Activated gamma-delta T cell treated with anti-CD3 and anti-CD28 coated beads, Interleukin-2, amount 50 U/mL, for 16 hours (primary cell): ENCODE results near the gene GLDC.
"Not testable (repeated sequence)": the region's sequence is repeated elsewhere in the genome, so short reads cannot be mapped to it uniquely, and the experiment has no call there.

ENCODE experiments used
- DNase-seq: peaks from one replicate; pipeline ENCODE4 v3.0.0-alpha.2; 2020; ENCODE audit warnings: low read depth

Gene GLDC

DNA sequence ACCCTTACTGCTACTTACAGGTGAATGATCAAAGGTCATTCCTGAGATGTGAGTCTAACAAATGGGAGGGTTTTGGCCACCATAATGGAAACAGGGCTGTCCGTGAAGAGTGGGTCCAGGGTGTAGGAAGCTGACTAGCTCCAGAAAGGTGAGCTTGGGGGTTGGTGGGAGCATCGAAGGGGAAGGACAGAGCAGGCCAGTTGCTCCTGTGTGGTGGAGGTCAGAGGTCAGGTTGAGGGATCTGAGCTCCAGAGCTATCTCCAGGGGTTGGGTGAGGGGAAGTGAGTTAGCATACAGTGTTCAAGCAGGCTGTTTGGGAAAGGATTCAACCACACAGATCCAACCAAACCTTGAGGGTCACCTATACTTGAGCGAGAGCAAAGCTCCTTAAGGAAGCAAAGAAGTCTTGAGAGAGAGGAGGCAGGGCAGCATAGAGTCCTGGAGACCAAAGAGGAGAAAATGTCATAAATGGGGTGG lies 18.7 kb upstream of the GLDC start:
- DNase-seq = no peak

DNA sequence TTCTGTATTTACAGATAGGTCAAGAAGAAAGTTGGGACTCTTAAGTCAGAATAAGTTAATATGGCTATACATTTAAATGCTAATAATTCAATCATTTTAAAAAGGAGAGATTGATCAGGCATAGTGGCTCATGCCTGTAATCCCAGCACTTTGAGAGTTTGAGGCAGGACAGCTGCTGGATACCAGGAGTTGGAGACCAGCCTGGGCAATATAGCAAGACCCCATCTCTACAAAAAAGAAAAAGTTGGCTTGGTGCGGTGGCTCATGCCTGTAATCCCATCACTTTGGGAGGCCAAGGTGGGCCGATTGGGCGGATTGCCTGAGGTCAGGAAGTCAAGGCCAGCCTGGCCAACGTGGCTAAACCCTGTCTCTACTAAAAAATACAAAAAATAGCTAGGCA lies 15.0 kb upstream of the GLDC start:
- DNase-seq = no peak

DNA sequence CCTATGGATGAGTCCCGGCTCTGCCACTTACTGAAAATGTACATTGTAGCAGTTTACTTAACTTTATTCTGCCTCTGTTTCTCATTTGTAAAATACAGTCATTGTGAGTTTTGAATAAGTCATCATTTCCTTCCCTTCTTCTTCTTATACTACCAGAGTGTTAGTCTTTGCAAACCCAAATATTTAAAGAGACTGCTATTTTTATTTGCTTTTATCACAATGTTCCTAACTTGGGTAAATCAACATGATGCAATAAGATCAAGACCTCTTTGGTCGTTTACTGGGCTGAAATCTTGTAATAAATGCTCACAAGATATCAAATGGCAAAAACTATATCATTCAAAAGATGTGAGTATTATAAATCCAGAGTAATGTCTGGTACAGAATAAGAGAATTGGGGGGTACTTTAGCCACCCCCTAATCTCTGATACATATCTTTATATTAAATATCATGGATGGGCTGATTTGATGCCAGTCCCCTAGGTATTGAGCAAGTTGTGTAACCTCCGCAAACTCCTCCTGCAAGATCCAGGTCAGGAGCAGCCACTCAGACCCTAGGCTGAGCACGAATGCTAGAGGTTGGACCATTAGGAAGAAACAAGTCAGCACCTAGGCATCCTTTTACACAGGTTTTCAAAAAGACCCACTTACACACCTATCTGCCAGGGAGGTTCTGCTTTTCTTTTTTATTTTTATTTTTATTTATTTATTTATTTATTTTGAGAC lies 13.3 kb upstream of the GLDC start:
- no peak for DNase-seq

DNA sequence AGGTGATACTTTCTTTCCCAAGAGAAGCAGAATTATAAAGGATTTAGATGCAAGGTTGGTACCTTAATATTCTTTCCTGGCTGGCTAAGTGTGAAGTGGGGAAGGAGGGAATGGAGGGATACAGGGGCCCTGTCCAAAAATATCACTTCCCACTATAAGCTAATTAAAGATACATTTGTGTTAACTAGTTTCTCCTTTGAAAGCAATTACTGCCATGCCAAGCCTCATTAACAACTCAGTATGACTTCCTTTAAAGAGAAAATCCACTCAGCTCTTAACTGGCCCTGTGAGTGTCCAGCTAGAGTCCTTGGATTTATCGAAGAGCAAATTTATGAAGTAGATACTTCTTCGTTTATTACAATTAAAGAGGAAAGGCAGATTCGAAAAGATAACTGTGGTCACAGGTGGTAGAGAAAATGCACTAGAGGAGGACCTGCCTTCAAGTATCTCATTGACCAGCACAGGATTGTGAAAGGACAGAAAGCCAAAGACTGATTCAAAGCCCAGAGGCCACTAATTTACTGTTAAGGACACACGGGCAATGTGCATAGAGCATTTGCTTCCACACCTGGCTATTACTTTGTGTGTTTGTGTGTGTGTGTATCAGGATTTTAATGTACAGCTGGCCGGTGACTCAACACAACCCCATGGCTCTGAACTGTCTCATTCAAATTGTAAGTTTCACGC lies 11.2 kb upstream of the GLDC start:
- DNase-seq = no peak

DNA sequence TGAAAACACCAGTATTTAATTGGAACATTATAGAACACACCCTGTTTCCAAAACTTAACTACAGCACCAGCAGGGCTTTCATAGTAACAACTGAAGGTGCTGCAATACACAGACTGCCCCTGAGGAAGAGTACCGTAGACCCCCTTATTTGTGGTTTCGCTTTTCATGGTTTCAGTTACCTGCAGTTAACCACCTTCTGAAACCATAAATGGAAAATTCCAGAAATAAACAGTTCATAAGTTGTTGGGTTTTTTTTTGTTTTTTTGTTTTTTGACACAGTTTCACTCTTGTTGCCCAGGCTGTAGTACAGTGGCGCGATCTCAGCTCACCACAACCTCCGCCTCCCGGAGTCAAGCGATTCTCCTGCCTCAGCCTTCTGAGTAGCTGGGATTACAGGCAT lies 9.5 kb upstream of the GLDC start:
- DNase-seq = no peak

DNA sequence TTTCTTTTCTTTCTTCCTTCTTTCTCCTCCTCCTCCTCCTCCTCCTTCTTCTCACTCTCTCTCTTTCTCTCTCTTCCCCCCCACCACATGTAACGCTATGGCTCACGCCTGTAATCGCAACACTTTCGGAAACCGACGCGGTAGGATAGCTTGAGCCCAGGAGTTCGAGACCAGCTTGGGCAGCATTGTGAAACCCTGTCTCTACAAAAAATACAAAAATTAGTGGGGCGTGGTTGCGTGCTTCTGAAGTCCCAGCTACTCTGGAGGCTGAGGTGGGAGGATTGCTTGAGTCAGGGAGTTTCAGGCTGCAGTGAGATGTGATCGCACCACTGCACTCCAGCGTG lies 736 bp upstream of the GLDC start:
- DNase-seq = no peak

DNA sequence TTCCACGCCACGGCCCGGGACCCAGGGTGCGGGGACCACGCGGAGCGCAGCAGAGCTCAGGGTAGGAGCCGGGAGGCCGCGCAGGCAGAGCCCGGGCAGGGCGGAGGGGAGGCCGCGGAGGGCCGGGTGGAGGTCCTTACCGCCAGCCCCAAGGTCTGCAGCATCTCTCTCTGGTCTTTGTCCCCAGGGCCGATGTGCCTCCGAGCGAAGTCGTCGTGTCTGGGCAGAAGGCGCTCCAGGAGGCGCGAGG lies 499 bp downstream of the GLDC start:
- DNase-seq = not testable (repeated sequence)

DNA sequence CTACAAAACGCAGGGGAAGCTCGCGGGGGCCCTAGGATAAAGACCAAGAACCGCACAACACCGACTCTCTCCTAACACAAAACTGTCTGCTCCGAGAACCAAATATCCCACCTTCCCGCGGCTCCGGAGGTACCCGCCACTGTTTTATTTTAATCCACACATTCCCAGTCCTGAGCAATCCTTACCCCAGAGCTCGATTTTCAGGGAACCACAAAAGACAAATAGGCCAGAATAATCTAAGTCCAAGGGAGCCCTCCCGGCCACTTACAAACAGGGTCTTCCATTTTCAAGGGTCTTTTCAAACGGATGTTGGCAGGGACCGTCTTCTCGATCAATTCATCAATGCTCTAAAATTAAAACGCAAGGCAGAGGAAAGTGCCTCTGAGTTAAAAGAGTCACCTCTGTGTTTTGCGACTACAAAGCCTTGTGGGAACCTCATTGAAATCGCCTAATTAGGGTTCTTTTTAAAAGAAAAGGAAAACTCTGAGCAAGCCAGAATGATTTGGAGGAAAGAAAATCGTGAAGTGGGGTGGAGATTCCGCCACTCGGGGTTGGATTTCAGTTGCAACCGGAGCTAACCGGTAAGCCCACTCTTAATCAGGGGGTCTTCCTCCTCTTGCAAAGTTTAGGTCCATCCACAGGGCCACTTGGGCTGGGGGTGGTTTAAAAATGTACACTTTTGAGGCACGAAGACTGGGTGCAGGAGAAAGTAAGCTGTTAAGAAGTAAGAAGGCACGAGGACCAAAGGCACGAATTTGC lies 1.0 kb downstream of the GLDC start:
- DNase-seq = no peak

DNA sequence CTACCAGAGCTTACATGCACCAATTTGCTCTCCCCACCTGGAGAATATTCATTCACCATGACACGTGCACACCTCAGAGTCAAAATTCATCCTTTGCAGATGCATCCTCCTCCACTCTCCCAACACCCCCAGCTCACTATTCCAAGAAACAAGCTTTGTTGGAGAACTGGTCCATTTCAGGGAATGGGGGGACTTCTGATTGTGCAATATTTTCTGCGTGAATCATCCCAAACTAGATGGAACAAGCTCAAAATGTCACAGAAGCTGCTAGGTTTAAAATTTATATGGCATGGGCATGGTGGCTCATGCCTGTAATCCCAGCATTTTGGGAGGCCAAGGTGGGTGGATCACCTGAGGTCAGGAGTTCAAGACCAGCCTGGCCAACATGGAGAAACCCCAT lies 3.6 kb downstream of the GLDC start:
- no peak for DNase-seq

DNA sequence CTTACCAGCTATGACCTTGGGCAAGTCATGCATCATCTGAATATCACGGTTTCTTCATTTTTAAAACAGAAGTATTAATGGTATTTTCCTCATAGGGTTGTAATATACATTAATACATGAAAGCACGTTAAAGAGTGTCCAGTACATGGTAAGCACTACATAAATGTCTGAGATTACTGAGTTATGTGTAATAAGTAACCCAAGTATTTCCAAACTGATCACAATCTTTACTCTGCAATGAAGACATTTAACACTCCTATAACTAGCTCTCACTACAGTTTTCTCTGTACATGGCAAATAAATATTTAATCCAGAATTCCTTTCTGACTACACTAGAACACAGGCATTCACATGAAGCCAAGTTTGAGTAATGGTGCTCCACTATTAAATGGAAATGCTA lies 4.0 kb downstream of the GLDC start:
- no peak for DNase-seq

DNA sequence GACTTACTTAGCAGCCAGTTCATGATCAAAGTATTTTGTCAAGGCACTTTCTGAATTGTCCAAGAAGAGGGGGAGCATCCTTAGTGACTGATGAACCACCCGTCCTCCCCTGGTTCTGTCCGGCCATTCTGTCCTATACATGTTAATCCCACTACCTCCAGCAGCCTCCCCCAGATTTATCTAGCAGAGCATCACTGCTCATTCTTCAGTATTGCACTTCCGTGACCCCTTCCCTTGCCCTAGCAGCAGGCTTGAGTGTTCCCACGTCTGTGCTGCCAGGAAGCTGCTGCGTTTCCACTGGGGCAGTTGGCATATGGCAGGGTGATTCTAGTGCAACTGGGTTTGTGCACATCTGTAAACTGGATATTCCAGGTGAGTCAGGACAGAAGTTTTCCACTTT lies 4.5 kb downstream of the GLDC start:
- no peak for DNase-seq

DNA sequence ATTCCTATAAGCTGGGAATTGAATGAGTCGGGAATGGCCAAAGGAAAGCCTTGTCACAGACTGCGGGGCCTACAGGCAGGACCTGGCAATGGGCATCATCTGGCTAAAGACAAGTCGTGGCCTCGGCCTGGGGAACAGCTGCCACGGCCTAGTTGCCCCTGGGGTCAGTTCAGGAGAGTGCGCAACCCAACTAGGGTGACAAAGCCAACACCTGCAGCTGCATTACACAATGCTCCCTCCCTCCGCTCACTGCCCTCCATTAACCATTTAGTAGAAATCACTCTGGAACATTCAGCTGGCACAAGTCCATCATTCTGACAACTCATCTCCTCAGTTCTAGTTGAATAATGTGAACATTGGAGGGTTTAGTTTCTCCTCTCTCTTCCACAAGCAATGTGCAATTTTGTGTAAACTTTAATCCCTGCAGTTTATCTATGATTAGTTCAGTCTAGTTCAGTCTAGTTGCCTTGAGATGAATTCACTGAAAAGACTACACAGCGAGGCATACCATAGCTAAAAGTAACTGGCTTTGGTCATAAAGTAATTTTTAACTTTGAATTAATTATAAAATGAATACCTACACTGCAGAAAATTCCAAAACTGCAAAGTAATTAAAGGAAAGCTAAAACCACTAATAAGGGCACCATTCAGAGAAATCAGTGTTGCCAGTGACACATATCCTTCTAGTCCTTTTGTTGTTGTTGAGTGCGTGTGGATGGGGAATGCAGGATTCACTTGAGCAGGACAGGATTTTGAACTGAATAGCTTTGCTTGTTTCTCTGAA lies 5.1 kb downstream of the GLDC start:
- DNase-seq = no peak

DNA sequence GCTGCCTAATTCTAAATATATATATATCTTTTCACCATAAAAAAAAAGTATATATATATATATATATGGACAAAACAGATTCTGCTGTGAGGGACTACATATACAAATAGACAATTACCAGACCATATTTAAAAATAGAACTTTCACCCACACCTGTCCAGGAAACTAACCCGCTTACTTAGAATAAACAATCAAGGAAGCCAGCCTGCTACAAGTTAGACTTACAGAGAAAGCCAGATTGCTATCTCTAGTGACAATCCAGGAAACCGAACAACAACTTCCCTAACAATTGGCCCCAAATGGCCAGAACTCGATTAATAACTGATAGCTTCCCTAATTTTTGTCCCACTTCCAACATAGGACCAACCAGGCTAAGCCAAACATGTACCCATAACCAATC lies 5.9 kb downstream of the GLDC start:
- DNase-seq = no peak

DNA sequence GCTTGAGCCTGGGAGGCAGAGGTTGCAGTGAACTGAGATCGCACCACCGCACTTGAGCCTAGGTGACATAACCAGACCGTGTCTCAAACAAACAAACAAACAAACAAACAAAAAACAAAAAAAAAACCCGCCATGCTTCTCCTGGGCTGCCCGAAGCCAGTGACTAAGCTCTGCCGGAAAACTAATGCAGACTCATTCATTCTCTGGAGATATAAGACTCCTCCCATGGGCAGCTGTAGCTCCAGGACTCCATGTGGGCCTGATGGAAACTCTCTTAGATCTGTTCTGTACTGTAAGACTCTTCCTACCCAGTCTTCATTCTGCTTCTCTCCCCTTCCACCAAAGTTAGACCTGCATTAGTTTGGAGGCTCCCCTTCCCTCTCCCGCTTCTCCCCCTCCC lies 11.1 kb downstream of the GLDC start:
- no peak for DNase-seq

DNA sequence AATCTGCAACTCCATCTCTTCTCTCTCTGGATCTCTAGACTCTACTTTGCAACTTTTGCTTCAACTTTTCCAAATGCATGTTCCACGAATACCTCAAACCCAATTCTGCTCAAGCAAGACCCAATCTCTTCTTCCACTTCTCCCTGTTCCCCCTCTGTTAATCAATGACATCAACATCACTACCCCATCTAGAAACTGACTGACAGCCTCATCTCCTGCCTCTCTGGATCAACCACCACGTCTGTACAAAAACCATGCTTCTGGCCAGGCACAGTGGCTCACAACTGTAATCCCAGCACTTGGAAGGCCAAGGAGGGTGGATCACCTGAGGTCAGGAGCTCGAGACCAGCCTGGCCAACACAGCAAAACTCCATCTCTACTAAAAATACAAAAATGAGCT lies 12.2 kb downstream of the GLDC start:
- DNase-seq = no peak

DNA sequence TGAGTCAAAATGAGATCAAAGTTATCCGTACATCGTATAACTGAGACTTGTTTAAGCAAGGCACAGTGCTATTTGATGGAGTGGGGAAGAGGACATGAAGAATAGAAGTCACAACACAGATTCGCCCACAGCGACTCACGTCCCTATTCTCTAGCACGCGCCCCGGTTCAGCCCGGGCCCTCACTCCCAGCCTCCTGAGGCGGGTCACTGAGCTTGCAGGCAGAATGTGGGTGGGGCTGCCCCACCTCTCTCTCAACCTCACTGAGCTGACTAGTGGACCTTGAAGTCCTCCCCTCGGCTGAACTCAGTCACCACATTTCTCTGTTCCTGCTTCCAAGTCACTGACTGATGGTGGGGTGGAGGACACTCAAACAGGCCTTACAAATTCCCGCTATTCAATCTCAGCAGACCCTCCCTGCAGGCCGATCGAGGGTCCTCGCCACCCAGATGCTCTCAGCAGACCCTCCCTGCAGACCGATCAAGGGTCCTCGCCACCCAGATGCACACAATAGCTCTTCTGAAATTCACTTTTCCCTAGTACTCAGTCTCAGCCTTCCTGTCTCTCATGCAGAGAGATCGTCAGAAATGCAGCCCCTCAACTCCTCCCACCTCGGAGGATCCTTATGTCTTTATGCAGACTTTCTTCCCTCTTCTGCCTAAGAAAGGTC lies 12.9 kb downstream of the GLDC start:
- DNase-seq = no peak

DNA sequence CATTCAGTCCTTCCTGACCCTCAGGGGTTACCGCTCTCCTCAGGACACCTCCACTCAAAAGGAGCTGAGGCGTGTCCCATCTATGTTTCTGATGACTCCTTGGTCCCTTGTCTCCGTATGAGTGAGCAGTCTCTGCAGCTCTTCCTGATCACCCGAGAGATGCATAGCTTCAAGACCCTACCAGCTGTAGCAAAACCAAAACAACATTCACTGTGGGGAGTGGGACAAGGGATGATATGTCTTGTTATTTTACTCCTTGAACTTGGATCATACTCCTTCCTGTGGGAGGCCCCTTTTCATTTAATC lies 14.4 kb downstream of the GLDC start:
- no peak for DNase-seq

DNA sequence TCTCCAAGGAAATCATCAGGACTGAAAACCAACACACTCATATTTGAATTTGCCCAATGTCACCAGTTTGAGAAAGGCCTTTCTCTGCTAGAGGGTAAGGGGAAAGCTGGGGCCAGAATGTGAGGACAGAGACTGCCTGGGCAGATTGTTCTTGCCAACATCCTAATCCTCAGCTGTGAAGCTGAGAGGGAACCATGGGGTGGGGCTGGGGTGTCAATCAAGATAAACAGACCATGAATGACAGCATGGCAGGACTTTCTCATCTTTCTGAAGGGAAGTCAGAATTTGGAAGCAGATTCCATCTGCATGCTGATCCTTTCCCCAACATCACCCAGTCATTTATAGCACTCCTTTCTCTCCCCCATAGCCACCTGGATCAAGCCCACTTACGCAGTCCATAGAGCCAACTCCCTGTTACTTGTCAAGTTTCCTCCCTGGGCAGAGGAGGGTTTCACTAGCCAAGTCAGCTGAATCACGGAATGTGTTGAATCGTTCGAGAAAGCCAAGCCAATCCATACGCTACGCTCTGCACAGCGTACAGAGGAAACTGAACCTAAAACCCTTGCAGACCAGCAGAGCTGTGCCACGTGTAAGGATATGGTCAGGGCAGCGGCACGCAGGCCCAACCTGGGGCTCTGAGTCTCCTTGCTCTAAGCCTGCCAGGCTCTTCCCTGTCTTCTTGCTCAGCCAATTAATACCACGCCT lies 14.9 kb downstream of the GLDC start:
- DNase-seq = no peak

DNA sequence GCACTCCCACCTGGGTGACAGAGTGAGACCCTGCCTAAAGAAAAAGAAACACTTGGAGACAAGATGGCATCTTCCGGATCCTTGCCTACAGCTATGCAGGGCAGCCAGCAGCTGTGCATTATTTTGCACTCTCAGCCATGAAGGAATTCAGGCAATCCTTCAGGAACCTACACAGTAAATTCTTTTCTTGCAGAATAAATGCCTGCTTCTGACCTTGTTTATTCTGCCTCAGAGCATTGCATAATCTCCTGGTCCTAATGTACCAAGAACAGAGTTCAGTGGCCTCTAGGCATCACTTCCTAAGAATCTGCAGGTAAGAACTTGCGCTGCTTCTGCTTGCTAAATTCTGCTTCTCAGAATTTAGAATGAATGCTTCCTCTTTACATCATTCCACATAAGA lies 16.8 kb downstream of the GLDC start:
- DNase-seq = no peak

DNA sequence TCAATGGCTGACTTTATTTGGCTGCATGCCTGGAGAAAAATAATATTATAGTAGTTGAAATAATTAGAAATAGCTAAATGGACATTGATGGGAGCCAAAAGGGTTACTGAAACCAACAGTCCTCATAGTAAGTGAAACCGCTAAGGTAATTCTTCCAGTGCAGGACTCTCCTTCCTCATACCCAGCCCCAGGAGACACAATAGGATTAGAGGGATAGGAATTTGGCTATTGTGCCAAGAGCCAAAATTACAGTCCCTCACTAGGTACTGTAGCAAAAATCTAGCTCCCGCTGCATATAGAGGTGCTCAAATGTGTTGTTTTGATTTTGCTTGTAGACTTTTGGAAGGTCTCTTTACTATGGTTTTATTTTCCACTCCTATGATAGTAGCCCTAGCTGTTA lies 20.2 kb downstream of the GLDC start:
- no peak for DNase-seq

DNA sequence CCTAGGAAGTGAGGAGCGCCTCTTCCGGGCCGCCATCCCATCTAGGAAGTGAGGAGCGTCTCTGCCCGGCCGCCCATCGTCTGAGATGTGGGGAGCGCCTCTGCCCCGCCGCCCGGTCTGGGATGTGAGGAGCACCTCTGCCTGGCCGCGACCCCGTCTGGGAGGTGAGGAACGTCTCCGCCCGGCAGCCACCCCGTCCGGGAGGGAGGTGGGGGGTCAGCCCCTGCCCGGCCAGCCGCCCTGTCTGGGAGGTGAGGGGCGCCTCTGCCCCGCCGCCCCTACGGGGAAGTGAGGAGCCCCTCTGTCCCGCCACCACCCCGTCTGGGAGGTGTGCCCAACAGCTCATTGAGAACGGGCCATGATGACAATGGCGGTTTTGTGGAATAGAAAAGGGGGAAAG lies 22.7 kb downstream of the GLDC start:
- not testable (repeated sequence) for DNase-seq

DNA sequence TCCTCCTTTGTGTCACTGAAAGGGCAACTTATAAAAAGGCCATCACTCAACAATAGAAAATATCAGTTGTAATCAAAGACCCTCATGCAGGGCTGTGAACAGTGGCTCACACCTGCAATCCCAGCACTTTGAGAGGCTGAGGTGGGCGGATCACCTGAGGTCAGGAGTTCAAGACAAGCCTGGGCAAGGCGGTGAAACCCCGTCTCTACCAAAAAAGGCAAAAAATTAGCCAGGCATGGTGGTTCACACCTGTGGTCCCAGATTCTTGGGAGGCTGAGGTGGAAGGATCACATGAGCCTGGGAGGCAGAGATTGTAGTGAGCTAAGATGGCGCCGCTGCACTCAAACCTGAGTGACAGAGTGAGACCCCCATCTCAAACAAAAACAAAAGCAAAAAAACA lies 24.7 kb downstream of the GLDC start:
- DNase-seq = no peak
